Measurements from ENCODE around the gene ATAD3A.
"Not testable (repeated sequence)": the region's sequence is repeated elsewhere in the genome, so short reads cannot be mapped to it uniquely, and the experiment has no call there.

DNA sequence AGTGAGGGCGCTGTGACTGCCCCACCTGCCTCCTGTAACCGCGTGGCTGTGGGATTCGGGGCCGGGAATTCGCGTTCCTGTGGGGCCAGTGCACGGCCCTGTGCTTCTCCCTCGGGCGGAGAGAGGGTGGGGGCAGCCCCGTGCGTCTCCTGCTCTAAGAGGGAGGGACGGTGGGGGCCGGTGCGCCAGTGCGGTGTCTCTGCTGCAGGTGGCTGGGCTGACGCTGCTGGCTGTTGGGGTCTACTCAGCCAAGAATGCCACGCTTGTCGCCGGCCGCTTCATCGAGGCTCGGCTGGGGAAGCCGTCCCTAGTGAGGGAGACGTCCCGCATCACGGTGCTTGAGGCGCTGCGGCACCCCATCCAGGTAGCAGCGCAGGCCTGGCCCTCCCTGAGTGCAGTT, 10.6 kb downstream of the ATAD3A start:
- TF ChIP-seq, protein P1, sequence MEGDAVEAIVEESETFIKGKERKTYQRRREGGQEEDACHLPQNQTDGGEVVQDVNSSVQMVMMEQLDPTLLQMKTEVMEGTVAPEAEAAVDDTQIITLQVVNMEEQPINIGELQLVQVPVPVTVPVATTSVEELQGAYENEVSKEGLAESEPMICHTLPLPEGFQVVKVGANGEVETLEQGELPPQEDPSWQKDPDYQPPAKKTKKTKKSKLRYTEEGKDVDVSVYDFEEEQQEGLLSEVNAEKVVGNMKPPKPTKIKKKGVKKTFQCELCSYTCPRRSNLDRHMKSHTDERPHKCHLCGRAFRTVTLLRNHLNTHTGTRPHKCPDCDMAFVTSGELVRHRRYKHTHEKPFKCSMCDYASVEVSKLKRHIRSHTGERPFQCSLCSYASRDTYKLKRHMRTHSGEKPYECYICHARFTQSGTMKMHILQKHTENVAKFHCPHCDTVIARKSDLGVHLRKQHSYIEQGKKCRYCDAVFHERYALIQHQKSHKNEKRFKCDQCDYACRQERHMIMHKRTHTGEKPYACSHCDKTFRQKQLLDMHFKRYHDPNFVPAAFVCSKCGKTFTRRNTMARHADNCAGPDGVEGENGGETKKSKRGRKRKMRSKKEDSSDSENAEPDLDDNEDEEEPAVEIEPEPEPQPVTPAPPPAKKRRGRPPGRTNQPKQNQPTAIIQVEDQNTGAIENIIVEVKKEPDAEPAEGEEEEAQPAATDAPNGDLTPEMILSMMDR (conservative IDR thresholded peaks at IDR 0.05; ENCODE audit: low read depth in 2 of 2), result not testable (repeated sequence)
- TF ChIP-seq ZNF114 (CRISPR knock-in tag; IDR thresholded peaks at IDR 0.05); EZH2phosphoT487 (IDR thresholded peaks at IDR 0.05; ENCODE audit: unreplicated experiment); EZH2 (IDR thresholded peaks at IDR 0.05; ENCODE audit: low read depth, unreplicated experiment): not testable (repeated sequence)

All from GM23338 (cell line).